Urinary bladder (tissue), 4 donors: ENCODE measurements around the gene RHOA. TPM values are rescaled to one million over a fixed set of nuclear protein-coding genes. Genes with fewer than 3 reads are reported as not detected.
"Not testable (repeated sequence)": the region's sequence is repeated elsewhere in the genome, so short reads cannot be mapped to it uniquely, and the experiment has no call there.

Experiments used
- DNase-seq: peaks from one replicate; pipeline ENCODE4 v3.0.0-alpha.2; 2015; ENCODE audit errors: extremely low spot score
- H3K27ac ChIP-seq: one replicate; pipeline ENCODE4 v1.5.1; 2013; ENCODE audit warnings: low read depth, mild to moderate bottlenecking, moderate library complexity
- H3K36me3 ChIP-seq: one replicate; pipeline ENCODE4 v1.6.1; 2013; ENCODE audit warnings: mild to moderate bottlenecking, moderate library complexity; ENCODE audit not compliant: insufficient read depth
- H3K4me1 ChIP-seq: one replicate; pipeline ENCODE4 v1.6.1; 2013; ENCODE audit warnings: mild to moderate bottlenecking, moderate library complexity; ENCODE audit not compliant: insufficient read depth
- H3K4me3 ChIP-seq: one replicate; pipeline ENCODE4 v1.5.1; 2013; ENCODE audit warnings: low read depth, low read length
- WGBS: extraction: QIAGEN DNeasy Blood & Tissue Kit; methylation state at CpG from one replicate; pipeline ENCODE4 v1.1.7; 2013; 5-methylcytosine and 5-hydroxymethylcytosine counted together
- polyA plus RNA-seq: library from polyadenylated mRNA; stranded (reverse); fragments of 200-250 nt; gene quantifications from one replicate; pipeline ENCODE4 v1.2.3, GENCODE V29; 2013
- total RNA-seq: library from RNA; depleted of rRNA; stranded (reverse); fragments of >200 nt; gene quantifications from one replicate; pipeline ENCODE4 v1.2.3, GENCODE V29; 2014
- donor health status: healthy with polysubstance abuse.
- donor health status: healthy.

RHOA gene
- total and polyA plus RNA-seq, 2 donors, result 308 to 451 TPM

GRCh38 chr3:49370585-49371290, 41.0 kb downstream of the RHOA start:
- peaks cover 4% of the 10 kb centered on the region for H3K36me3 ChIP-seq
- no peak overlapping the region for H3K27ac ChIP-seq
- WGBS, result 91% methylated on average over 6 of the region's 6 CpGs
- no peak overlapping the region for H3K4me3 ChIP-seq
- H3K4me1 ChIP-seq, result no peaks in the 10 kb centered on the region
- DNase-seq, result no peak

DNA sequence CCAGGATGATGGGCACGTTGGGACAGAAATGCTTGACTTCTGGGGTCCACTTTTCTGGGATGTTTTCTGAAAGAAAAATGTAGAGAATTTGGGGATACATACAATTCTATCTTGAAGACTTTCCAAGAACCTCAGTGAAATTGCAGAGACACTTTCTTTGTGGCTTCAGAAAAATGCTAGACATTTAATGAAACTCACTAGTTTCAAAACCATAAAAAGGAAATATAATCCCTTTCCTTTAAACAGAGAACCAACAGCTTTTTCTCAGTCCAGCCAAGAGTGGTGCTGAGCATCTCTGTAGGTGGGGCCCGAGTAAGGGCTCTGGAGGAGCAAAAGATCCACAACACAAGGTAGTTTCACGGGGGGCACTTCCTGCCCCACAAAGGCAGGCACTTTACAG, 49.2 kb downstream of the RHOA start:
- peaks cover 4% of the 10 kb centered on the region for H3K36me3 ChIP-seq
- H3K4me1 ChIP-seq, result peaks cover 2% of the 10 kb centered on the region
- WGBS, result 64% methylated on average over 3 of the region's 3 CpGs
- H3K27ac ChIP-seq, result no peak overlapping the region
- no peak for DNase-seq
- H3K4me3 ChIP-seq, result no peak overlapping the region

GRCh38 chr3:49359623-49360022, 52.2 kb downstream of the RHOA start:
- peaks cover 4% of the 10 kb centered on the region for H3K36me3 ChIP-seq
- peaks cover 2% of the 10 kb centered on the region for H3K4me1 ChIP-seq
- H3K4me3 ChIP-seq, result no peak overlapping the region
- 76% methylated on average over 2 of the region's 2 CpGs for WGBS
- no peak for DNase-seq
- H3K27ac ChIP-seq, result no peak overlapping the region

- WGBS, result 18% methylated on average over 3 of the region's 3 CpGs
- peaks cover 2% of the 10 kb centered on the region for H3K4me1 ChIP-seq
- H3K36me3 ChIP-seq, result peaks cover 4% of the 10 kb centered on the region
- DNase-seq, result no peak
- peak overlapping the region; percentile 84 for H3K4me3 ChIP-seq
- peak overlapping the region; percentile 40 for H3K27ac ChIP-seq
Measured at GRCh38 chr3:49358884-49359225, 52.9 kb downstream of the RHOA start.

DNA sequence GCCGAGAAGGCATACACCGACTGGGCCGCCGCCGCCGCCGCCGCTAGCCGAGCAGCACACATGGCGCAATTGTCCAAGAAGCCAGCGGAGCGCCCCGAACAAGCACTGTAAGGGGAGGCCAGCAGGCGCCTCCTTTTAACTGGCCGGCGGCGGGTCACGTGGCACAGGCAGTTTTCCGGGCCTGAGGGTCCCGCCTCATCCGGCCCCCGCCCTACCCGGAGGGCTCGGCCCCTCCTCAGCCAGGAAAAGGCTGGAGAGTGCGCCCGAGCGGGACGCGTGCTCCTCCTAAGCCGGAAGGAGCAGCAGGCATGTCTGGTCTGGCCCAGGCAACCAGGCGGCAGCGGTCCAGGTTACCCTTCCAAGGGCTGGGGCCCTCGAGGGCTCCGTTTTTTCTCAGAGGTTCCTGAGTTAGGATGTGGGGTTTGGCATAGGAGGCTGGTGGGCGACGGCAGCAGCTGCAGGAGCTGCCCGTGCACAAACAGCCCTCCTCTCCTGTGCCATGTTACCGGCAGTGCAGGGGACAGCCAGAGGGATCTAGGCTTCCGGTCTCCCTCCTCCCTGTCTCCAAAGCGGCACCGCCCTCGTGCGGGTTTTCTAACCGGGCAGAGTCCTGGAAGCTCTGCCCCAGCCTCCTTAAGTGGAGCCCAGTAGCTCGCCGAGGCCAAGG, 53.4 kb downstream of the RHOA start, which contains the start of gene GPX1:
Gene GPX1 (minus strand): TSS at position 137 of the 667 bp plus-strand sequence. CDS start 75 bp downstream, at position 62.
- peaks cover 4% of the 10 kb centered on the region for H3K36me3 ChIP-seq
- WGBS, result 1% methylated on average over 46 of the region's 46 CpGs

DNA sequence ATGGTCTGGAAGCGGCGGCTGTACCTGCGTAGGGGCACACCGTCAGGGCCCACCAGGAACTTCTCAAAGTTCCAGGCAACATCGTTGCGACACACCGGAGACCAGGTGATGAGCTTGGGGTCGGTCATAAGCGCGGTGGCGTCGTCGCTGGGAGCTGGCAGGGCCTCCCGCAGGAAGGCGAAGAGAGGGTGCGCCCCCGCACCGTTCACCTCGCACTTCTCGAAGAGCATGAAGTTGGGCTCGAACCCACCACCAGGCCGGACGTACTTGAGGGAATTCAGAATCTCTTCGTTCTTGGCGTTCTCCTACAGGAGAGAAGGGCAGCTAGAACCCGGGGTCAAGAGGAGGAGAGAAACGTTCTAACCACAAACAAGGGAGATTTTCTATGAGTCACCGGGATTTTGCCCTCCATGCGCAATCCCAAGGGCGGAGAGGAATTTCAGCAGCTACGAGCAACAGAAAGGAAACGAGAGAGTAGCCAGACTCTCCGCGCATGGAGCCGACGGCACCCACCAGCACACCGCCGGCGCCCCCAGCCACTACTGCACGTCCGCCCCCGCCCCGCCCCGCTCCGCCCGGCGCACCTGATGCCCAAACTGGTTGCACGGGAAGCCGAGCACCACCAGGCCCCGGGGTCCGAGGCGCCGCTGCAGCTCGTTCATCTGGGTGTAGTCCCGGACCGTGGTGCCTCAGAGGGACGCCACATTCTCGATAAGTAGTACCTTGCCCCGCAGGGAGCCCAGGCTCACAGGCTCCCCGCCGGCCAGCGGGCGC, 54.1 kb downstream of the RHOA start:
- 7% methylated on average over 63 of the region's 63 CpGs for WGBS
- not testable (repeated sequence) for DNase-seq, H3K36me3 ChIP-seq, H3K4me1 ChIP-seq
- peak overlapping the region; percentile 92 for H3K27ac ChIP-seq
- H3K4me3 ChIP-seq, result peak overlapping the region; percentile 84

More for the DNA sequence above, 53.4 kb downstream of the RHOA start, which contains the start of gene GPX1:
- Histone ChIP-seq H3K4me3 (peak within 1 kb of the TSS; percentile 84), H3K27ac (peak within 1 kb of the TSS; percentile 92), H3K4me1 (peaks cover 2% of the 10 kb centered on the region)
- peak; percentile 89 for DNase-seq

DNA sequence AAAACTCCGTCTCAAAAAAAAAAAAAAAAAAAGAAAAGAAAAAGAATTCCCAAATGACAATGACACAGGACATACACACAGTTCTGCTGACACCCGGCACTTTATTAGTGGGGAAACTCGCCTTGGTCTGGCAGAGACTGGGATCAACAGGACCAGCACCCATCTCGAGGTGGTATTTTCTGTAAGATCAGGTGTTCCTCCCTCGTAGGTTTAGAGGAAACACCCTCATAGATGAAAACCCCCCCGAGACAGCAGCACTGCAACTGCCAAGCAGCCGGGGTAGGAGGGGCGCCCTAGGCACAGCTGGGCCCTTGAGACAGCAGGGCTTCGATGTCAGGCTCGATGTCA, 54.7 kb downstream of the RHOA start:
- H3K4me3 ChIP-seq, result peak overlapping the region; percentile 84
- not testable (repeated sequence) for H3K36me3 ChIP-seq, H3K4me1 ChIP-seq, DNase-seq
- 42% methylated on average over 10 of the region's 10 CpGs for WGBS
- H3K27ac ChIP-seq, result peak overlapping the region; percentile 92

- Histone ChIP-seq H3K27ac (no peak overlapping the region), H3K36me3 (no peaks in the 10 kb centered on the region), H3K4me3 (no peak overlapping the region), H3K4me1 (no peaks in the 10 kb centered on the region)
- 87% methylated on average over 5 of the region's 5 CpGs for WGBS
- DNase-seq, result no peak
Measured at GRCh38 chr3:49352890-49353421, 58.8 kb downstream of the RHOA start.

- H3K4me1 ChIP-seq, result no peaks in the 10 kb centered on the region
- no peaks in the 10 kb centered on the region for H3K36me3 ChIP-seq
- DNase-seq, result no peak
- H3K27ac ChIP-seq, result peak overlapping the region; percentile 77
- WGBS, result 80% methylated on average over 2 of the region's 2 CpGs
- no peak overlapping the region for H3K4me3 ChIP-seq
Measured at GRCh38 chr3:49352281-49352680, 59.5 kb downstream of the RHOA start.

GRCh38 chr3:49351521-49352011, 60.2 kb downstream of the RHOA start:
- WGBS, result 35% methylated on average over 1 of the region's 1 CpG
- Histone ChIP-seq H3K27ac (peak overlapping the region; percentile 77), H3K4me3 (no peak overlapping the region), H3K36me3 (no peaks in the 10 kb centered on the region), H3K4me1 (no peaks in the 10 kb centered on the region)
- no peak for DNase-seq

DNA sequence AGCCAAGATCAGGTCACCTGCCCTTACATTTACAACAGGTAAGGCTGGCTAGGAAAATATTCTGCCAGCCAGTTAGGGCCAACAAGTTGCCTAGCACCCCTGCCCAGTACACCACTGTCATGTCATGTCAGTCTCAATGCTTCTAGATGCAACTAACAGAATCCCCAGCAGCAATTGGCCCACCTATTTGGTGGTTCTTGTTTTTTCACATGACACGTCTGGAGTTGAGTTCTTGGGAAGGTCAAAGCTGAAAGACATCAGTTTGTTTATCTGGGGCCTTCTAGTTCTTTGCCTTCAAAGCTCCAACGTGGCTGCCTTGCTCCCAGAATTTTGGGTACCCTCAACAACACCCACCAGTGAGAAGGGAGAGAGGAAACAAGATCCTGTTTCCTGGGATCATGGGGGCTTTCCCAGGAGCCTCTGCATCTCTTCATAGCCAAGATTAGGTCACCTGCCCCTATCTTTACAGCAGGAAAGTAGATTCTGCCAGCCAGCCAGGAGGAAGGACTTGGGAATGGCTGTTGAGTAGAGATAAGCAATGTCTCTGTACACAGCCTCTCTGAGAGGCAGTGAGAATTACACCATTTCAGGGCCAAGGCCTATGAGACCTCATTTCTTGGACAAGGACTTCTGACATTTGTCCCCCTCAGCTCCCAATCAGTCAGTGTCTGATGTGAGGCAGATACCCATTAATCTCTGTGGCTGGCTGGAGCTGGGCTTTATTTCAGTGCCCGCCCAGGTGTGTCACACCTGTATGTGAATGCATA, 62.2 kb downstream of the RHOA start:
- Histone ChIP-seq H3K36me3 (no peaks in the 10 kb centered on the region), H3K27ac (no peak overlapping the region), H3K4me3 (no peak overlapping the region), H3K4me1 (no peaks in the 10 kb centered on the region)
- 60% methylated on average over 3 of the region's 3 CpGs for WGBS
- no peak for DNase-seq

DNA sequence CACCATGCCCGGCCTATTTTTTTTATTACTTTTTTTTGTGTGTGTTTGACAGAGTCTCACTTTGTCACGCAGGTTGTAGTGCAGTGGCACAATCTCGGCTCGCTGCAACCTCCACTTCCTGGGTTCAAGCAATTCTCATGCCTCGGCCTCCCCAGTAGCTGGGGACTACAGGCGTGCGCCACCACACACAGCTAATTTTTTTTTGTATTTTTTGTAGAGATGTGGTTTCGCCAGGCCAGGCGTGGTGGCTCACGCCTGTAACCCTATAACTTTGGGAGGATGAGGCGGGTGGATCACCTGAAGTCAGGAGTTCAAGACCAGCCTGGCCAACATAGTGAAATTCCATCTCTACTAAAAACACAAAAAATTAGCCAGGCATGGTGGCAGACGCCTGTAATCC, 63.4 kb downstream of the RHOA start:
- H3K4me3 ChIP-seq, H3K4me1 ChIP-seq, DNase-seq, H3K36me3 ChIP-seq, H3K27ac ChIP-seq: not testable (repeated sequence)
- WGBS, result 96% methylated on average over 12 of the region's 12 CpGs

- no peaks in the 10 kb centered on the region for H3K36me3 ChIP-seq
- no peak overlapping the region for H3K27ac ChIP-seq
Measured at GRCh38 chr3:49346797-49347251, 65.0 kb downstream of the RHOA start.

More at GRCh38 chr3:49346797-49347251, 65.0 kb downstream of the RHOA start:
- H3K4me1 ChIP-seq, result no peaks in the 10 kb centered on the region
- H3K4me3 ChIP-seq, result no peak overlapping the region
- DNase-seq, result no peak
- 85% methylated on average over 6 of the region's 6 CpGs for WGBS
